NCI-H2171 treated with DMSO at 0.1 percent for 48 hours (cell line): ENCODE results near the gene TOP2A.
A peak's percentile ranks its signal among the peaks of the same experiment; 100 is the strongest.
"Not testable (repeated sequence)": the region's sequence is repeated elsewhere in the genome, so short reads cannot be mapped to it uniquely, and the experiment has no call there.

ENCODE experiments used
- DNase-seq: peaks from one replicate; lab custom pipeline; 2025; lab: John Stamatoyannopoulos, UW

TOP2A gene

DNA sequence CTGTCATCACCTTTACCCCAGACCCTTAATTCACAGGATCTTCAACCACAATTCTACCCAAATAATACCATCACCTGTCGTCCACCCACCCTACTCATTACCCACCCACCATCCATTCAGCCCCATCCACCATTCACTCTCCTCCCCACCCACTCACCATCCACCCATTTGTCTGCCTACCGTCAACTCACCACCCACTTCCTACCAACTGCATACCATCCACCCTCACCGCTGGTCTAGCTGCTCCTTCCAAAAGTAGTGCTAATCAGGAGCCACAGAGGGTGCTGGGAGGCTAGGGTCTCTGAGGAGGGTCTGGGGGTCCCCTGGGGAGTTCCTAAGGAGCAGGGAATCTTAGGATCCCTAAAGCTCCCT, 13.5 kb upstream of the TOP2A start:
- no peak for DNase-seq

DNA sequence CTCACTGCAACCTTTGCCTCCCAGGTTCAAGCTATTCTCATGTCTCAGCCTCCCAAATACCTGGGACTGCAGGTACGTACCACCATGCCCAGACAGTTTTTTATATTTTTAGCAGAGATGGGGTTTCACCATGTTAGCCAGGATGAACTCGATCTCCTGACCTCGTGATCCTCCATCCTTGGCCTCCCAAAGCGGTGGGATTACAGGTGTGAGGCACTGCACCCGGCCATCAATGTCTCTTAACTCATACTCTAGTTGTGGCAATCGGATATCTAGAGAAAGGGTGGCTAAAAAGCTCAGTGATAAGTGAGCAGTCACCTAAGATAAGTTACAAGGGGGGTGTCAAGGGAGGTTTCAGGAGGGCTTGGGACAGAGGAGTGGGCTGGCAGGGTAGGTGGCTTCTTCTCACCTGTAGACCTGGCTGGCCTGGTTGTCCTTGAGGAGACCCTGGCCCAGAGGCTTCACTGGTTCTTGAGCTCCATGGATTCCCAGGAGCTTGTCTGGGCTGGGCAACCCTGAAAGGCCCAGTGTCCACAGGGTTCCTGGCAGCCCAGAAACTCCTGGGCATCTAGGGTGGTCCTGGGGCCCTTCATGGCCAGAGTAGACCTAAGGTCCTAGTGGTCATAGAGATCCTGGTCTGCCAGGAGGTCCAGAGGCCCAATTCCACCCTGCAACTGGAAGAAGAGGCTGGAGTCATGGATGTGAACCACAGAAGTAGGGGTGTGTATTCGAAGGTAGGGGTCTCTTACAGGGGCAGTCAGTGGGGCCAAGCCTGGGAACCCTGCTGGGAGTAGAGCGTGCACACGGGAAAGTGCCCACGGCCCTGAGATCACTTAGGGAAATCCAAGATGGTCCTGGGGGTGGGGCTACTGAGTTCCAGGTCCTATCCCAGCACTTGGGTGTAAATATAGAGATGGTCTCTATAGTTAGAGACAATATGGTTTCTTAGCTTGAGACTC, 12.9 kb upstream of the TOP2A start:
- DNase-seq: no peak

DNA sequence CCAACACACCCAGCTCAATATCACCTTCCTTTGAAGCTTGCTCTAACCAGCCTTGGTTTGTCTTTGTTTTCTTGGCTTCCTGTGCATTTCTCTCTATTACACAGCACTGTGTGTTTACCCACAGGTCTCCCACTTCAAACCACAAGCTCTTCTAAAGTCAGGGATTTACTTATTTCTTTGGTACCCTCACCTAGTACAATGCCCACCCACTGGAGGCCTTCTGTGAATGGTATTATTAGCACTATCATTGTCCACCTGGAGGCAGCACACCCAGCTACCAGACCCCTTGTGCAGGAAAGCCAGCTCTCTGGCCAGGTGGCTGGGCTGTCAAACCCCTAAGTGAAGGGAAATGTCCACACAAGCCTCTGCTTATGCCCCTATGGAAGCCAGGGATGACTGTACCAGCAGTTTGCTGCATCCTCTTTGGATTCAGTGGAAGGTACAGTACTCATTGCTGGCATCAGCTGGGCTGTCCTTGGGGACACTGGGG, 9.4 kb upstream of the TOP2A start:
- no peak for DNase-seq

DNA sequence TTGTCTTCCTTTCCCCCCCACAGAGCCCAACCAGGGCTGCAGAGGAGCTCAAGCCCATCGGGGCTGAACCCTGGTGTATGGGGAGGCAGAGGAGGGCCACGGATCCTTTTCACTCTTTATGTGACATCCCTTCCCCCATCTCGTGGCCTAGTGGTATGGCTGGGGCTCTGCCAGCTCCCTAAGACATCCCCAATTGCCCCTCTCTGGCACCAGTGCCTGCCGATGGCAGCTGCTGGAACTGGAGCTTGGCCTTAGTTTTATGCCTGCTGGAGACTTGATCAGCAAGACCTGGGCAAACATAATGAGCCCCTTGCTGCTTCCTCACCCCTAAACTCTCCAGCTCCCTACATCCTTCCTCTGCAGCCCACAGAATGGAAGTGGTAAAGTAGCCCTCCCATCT, 8.0 kb upstream of the TOP2A start:
- no peak for DNase-seq

DNA sequence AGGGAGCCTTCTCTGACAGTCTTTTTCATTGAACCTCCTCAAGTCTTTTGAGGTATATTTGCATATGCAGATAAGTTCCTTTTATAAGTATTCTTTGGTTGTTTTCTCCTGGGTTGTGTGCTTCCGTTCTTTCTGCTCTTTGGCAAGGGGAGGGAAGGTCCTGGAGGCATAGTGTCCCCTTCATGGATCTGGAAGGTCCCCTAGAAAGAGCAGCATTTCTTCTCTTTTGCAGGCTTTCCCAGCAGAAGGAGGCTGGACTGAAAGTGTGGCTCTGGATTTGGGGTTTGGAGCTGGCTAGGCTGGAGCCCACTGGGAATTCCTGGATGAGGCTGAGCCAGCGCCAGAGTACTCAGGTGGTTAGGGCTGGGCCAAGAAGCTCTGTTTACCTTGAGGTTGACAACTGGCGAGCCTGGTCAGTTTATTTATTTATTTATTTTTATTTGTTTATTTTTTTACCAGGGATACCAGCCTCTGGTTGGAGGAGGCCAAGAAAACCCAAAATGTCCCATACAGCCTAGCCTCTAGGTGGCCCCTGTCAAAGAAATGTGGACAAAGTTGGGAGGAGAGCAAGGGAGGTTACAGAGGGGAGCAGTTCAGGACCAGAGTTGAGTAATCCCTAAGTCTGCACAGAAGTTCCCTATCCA, 5.4 kb upstream of the TOP2A start:
- peak; percentile 6 for DNase-seq

DNA sequence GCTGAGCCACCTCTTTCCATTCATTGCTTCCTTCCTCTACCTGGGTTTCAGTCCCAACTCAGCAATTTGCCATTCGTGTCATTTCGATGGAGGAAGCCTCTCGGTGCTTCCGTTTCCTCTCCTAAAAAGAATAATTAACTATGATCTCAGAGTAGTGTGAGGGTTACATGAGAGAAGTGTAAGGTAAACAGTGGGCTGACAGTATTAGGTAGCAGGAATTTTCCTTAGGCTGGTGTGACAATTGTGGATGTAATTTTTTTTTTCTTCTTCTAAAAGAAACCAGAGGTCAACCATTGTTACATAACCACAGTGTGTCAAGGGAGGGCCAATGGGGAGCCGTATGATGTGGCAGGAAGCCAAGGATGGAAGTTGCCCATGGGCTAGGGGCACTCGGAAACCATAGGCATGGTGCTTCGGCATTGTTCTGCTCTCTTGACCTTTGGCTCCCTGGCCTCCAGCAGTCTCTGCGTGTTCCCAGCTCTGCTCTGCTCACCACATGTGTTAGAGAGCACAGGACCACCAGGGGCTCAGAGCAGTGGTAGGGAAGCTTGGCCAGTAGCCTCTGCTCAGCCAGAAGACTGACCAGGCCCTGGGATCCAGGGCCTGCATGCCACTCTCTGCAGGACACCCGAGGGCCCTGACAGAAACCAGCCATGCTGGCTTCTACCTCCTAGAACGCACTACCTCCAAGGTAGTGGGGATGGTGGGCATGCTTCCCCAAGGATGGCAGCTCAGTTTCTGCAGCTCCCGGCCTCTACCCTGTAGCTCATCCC, 2.0 kb upstream of the TOP2A start:
- DNase-seq: no peak

DNA sequence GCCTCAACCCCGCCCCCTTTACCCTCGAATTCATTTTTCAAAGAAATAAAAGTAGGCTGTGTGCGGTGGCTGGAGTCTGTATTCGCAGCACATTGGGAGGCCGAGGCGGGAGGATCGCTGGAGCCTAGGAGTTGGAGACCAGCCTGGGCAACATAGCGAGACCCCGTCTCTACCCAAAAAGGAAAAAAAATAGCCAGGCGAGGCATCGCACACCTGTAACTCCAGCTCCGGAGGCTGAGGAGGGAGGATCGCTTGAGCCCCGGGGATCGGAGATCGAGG, 671 bp upstream of the TOP2A start:
- DNase-seq: no peak

DNA sequence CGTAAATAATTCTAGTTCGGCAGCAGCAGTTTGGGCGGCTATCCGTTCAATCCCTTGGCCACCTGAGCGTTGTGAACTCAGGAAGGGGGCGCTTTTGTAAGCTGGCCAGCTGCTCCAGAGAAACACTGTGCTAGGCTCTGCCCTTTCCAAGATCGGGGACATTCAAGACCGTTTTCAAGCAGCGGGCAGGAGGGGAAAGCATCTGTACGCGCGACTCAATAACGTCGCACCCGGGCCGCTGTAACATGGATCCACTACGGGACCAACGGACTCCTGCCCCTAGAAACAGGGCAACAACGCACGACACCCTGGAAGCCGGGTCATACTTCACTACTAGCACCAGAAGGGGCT, 463 bp downstream of the TOP2A start:
- DNase-seq: peak; percentile 52

DNA sequence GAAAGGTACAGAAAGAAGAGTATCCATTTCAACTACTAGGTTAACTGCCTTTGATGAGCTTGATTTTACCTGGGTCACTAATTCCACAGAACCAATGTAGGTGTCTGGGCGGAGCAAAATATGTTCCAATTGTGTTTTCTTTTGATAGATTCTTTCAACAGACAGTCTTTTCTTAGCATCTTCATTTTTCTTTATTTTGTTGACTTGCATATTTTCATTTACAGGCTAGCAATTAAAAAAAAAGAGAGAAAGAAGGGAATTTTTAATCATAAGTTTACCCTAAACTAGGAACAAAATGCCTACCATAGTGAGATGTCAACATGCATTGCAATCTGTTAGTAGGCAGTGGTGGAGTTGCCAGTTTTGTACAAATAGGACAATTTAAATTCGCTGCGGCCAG, 1.0 kb downstream of the TOP2A start:
- no peak for DNase-seq

DNA sequence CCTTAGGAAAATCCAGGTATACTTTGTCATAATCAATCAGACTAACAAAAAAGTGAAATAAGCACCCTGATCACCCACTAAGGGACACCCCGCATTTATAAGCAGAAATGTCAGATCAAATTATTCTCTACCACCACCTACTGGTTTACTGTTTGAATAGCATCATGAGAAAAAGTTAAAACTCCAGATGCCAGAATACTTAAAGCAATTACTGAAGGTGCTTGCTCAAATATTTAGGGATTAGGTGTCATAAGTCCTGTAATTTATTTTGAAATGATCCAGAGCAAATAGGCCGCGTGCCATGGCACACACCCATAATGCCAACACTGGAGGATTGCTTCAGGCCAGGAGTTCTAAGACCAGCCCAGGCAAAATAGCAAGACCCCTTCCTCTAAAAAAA, 2.3 kb downstream of the TOP2A start:
- peak; percentile 55 for DNase-seq

DNA sequence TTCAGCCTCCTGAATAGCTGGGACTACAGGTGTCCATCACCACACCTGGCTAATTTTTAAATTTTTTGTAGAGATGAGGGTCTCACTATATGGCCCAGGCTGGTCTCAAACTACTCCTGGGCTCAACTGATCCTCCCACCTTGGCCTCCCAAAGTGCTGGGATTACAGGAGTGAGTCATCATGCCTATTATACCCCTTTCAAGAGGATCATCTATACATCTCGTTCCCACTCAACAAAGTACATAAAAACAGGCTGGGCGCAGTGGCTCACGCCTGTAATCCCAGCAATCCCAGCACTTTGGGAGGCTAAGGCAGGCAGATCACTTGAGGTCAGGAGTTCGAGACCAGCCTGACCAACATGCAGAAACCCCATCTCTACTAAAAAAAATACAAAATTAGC, 3.4 kb downstream of the TOP2A start:
- not testable (repeated sequence) for DNase-seq

DNA sequence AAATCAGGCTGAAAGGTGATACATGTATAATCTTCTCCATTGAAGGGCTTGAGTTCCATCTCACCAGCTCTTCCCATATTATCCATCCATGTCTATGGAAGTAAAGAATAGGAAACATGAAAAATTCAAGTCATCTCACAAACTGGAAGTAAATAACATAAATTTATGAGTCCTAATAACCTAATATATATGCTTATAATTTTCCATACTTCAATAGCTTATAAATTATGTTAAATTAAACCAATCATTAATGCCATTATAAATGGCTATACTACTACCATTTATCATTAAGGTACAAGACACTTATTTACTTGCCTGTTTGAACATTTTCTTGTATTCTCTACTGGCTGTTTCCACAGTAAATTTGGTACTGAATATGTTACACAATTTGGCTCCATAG, 4.8 kb downstream of the TOP2A start:
- no peak for DNase-seq

DNA sequence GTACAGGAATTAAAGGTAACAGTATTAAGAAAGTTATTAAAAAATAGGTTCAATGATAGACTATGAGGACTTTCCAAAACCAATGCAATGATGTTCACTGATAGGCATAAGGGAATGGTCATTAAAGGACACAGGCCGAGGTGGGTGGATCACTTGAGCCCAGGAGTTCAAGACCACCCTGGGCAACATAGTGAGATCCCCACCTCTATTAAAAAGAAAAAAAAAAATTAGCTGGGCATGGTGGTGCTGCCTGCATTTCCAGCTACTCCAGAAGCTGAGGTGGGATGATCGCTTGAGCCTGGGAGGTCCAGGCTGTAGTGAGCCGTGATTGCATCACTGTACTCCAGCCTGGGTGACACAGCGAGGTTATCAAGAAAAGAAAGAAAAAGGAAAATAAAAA, 5.9 kb downstream of the TOP2A start:
- DNase-seq: no peak

DNA sequence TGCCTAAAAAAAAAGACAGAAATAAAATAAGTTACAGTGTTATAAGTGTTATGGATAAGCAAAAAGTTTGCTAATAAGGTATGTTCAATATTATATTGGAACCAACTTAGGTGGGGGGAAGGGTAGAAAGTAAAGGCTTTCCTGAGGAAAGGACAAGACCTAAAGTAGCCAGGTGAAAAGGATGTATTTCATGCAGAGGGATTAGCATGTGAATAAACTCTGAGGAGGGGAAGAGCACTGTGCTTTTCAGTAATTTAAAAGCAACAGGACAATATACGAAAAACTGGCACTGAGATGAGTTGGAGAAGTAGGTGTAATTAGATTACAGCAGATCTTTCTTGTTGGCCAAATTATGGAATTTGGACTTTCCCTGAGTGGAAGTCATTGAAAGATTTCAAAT, 7.6 kb downstream of the TOP2A start:
- no peak for DNase-seq

DNA sequence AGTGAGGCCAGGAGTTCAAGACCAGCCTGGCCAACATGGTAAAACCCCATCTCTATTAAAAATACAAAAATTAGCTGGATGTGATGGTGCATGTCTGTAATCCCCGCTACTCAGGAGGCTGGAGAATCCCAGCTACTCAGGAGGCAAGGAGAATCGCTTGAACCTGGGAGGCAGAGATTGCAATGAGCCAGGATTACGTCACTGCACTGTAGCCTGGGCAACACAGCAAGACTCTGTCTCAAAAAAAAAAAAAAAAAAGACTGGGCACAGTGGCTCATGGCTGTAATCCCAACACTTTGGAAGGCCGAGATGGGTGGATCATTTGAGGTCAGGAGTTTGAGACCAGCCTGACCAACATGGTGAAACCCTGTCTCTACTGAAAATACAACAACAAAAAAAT, 8.2 kb downstream of the TOP2A start:
- not testable (repeated sequence) for DNase-seq

DNA sequence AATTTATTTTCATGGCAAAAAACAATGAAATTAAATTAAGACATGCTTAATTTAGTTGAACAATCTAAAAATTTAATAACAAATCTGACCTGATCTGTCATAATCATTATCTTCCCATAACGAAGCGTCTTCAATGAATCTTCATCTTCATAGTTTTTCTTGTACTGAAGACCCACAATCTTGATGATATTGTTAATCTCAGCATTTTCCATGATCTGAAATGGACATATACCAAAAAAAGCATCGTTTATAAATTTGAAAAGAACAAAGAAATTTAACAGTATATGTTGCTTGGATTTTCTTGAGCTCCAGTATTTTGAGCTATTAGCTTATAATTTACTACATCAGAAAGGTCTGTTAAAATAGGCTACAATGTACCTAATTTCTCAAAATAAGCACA, 10.2 kb downstream of the TOP2A start:
- no peak for DNase-seq

DNA sequence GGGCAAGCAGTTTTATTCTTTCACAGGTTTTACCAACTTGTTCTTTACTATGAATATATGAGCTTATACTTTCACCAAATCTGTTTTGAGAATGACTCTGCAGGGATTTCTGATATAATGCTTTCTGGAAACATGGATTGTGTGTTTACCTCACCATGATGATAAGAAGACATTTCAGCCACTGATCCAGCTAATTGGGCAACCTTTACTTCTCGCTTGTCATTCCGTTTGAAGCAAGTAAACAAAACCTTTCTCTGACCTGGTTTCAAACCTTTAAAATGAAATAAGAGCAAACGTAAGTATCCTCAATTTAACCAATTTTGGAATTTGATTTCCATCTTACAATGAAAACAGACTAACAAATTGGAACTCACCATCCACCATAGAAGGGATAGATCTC, 13.7 kb downstream of the TOP2A start:
- DNase-seq: no peak

DNA sequence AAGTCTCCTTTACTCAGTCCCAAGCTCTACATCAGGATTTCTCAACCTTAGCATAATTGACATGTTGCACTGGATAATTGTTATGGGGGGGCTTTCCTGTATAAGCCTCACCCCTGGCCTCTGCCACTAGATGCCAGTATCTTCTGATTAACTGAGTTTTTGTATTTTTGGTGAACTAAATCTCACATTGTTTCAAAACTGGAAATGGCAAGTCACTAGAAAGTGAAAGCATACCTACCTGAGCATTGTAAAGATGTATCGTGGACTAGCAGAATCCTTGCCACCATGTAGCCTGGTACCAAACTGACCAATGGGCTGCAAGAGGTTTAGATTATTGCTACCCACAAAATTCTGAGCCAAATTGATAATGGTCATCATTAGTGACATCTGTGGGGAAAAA, 15.0 kb downstream of the TOP2A start:
- DNase-seq: no peak

DNA sequence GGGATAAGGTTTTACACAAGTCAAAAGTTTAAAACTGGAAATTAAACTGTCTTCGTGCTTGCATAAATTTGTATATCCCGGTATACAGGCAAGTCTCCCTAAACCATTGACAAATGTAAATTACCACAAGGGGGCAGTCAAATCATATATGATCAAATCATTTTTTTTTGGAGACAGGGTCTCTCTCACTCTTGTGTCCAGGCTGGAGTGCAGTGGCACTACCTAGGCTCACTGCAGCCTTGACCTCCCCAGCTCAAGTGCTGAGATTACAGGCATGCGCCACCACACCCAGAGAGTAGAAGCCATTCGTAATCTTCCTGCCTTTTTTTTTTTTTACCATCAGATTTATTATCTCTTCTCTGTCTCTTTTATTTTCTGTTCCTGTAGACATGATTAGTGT, 18.5 kb downstream of the TOP2A start:
- peak; percentile 68 for DNase-seq

DNA sequence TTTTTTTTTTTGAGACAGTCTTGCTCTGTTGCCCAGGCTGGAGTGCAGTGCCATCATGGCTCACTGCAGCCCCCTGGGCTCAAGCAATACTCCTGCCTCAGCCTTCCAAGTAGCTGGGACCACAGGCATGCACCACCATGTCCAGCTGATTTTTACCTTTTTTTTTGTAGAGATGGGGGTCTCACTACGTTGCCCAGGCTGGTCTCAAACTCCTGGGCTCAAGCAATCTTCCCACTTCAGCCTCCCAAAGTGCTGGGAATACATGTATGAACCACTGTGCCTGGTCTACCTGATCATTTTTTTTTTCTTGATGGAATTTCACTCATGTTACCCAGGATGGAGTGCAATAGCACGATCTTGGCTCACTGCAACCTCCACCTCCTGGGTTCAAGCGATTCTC, 31.1 kb downstream of the TOP2A start:
- not testable (repeated sequence) for DNase-seq

DNA sequence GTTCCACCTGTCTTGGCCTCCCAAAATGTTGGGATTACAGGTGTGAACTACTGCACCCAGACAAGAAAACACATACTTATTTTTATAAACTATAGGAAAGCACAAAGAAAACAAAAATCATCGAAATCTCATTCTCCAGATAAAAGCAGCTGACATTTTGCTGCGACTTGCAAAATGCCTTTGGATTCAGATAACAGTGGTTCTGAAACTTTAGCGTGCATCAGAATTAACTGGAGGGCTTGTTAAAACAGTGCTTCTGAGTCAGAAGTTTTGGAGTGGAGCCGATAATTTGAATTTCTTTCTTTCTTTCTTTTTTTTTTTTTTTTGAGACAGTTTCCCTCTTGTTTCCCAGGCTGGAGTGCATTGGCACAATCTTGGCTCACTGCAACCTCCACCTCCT, 35.4 kb downstream of the TOP2A start:
- no peak for DNase-seq

DNA sequence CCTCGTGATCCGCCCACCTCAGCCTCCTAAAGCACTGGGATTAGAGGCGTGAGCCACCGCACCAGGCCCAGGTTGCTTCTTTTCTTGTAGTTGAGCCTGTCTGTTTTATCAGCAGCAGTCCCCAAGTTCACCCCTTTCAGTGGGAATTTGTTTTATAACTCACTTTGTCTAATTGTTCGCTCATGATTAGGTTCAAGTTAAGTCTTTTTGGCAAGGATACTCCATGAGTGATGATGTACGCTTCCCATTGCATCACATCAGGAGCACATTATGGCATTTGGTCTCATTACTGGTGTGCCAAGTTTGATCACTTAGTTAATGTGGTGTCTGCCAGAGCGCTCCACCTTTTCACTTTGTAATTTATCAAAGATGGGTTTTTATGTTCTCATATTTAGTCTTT, 38.7 kb downstream of the TOP2A start:
- DNase-seq: no peak

DNA sequence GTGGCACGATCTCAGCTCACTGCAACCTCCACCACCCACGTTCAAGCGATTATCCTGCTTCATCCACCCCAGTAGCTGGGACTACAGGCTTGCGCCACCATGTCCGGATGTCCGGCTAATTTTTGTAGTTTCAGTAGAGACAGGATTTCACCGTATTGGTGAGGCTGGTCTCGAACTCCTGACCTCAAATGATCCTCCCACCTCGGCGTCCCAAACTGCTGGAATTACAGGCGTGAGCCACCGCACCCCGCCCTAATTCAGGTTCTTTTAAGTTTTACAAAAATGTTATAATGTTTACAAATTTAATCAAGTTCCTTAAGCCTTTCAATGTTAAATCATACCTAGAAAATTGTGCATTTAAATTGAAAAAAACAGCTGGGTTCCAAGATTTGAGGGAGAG, 39.9 kb downstream of the TOP2A start:
- no peak for DNase-seq
